GM19193 (cell line): ENCODE results near the gene BCAP29.

ENCODE experiments used
- POLR2A ChIP-seq: IDR thresholded peaks from 4 replicates; pipeline ENCODE4 v1.6.1; 2011; ENCODE audit not compliant: insufficient read depth, insufficient read length; ENCODE audit errors: extremely low read depth

Gene BCAP29

GRCh38 chr7:107579885-107580715 is at the start of gene BCAP29:
Gene BCAP29 (plus strand): TSS chr7:107580246. CDS start chr7:107580773, 527 bp downstream.
- TF ChIP-seq POLR2A = peak; percentile 84

- no peak for TF ChIP-seq POLR2A
Measured at GRCh38 chr7:107530751-107531150, 49.3 kb upstream of the BCAP29 start.

- no peak for TF ChIP-seq POLR2A
Measured at GRCh38 chr7:107534139-107534538, 45.9 kb upstream of the BCAP29 start.

GRCh38 chr7:107538001-107538400 is 42.0 kb upstream of the BCAP29 start:
- no peak for TF ChIP-seq POLR2A

- TF ChIP-seq POLR2A = no peak
Measured at GRCh38 chr7:107543338-107543993, 36.6 kb upstream of the BCAP29 start.

- TF ChIP-seq POLR2A = no peak
Measured at GRCh38 chr7:107544848-107545591, 35.0 kb upstream of the BCAP29 start.

GRCh38 chr7:107551936-107552335 is 28.1 kb upstream of the BCAP29 start:
- no peak for TF ChIP-seq POLR2A

GRCh38 chr7:107555893-107556292 is 24.2 kb upstream of the BCAP29 start:
- TF ChIP-seq POLR2A = no peak

- TF ChIP-seq POLR2A = no peak
Measured at GRCh38 chr7:107559864-107560263, 20.2 kb upstream of the BCAP29 start.

GRCh38 chr7:107560898-107561516 is 19.0 kb upstream of the BCAP29 start:
- no peak for TF ChIP-seq POLR2A

GRCh38 chr7:107563081-107563774 is 16.8 kb upstream of the BCAP29 start:
- TF ChIP-seq POLR2A = no peak

GRCh38 chr7:107563775-107564552 is 16.1 kb upstream of the BCAP29 start, which contains the start of the genes COG5 and DUS4L:
Gene COG5 (minus strand): TSS chr7:107563920. CDS start chr7:107563896, 24 bp downstream.
Gene DUS4L (plus strand): TSS chr7:107563971. CDS start chr7:107567071, 3,100 bp downstream.
- TF ChIP-seq POLR2A = peak; percentile 87

GRCh38 chr7:107564553-107565298 is 15.3 kb upstream of the BCAP29 start:
- no peak for TF ChIP-seq POLR2A
